HUES6 (cell line): Measurements from ENCODE around the gene C10orf67.
"Not testable (repeated sequence)": the region's sequence is repeated elsewhere in the genome, so short reads cannot be mapped to it uniquely, and the experiment has no call there.

ENCODE experiments used
- H3K27ac ChIP-seq: 2 replicates; pipeline ENCODE4 v1.7.0; 2013; ENCODE audit warnings: low read depth, mild to moderate bottlenecking, low read length, inconsistent platforms
- H3K27me3 ChIP-seq: 2 replicates; pipeline ENCODE4 v1.6.1; 2013; ENCODE audit warnings: low read length; ENCODE audit not compliant: control insufficient read depth, insufficient read depth
- H3K36me3 ChIP-seq: 2 replicates; pipeline ENCODE4 v1.6.1; 2013; ENCODE audit warnings: low read length; ENCODE audit not compliant: control insufficient read depth, insufficient read depth
- H3K4me1 ChIP-seq: 2 replicates; pipeline ENCODE4 v1.6.1; 2013; ENCODE audit warnings: low read length; ENCODE audit not compliant: control insufficient read depth, insufficient read depth
- H3K4me3 ChIP-seq: 2 replicates; pipeline ENCODE4 v1.5.1; 2013; ENCODE audit warnings: low read depth, low read length
- H3K9ac ChIP-seq: one replicate; pipeline ENCODE4 v1.6.1; 2013; ENCODE audit warnings: mild to moderate bottlenecking, low read length
- H3K9me3 ChIP-seq: 2 replicates; pipeline ENCODE4 v1.6.1; 2013; ENCODE audit warnings: low read depth, low read length; ENCODE audit not compliant: control insufficient read depth, insufficient read depth

Gene C10orf67

DNA sequence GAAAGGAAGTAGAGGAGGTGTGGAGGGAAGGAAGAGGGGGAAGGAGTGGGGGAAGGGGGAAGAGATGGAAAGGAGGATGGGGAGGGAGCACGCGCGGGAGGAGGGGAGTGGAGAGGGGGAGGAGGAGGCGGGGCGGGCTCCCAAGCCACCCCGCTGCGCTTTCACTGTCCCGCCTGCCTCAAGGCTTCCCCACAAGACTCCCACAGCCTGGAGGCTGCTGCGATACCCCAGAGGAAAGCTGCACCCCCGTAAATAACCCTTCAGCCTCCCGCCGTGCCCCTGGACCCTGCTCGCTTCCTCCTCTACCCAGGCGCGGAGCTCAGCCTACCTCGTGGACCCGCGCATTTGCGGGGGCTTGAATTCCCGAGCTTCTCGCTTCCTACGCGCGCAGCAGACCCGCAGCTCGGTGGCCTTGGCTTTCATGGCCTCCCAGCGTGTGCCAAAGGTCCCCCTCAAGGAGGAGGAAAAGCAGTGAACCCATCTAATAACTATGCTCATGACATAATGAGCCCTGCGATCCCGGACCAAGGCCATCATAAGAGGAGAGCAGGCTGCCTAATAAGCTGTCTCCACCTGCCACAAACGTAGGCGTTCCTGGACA is at the start of gene C10orf67:
C10orf67 (minus strand) TSS at position 557 of the 601 bp plus-strand sequence; CDS start at position 534, 23 bp downstream.
- H3K4me3 ChIP-seq, result peak within 1 kb of the TSS; percentile 90
- H3K9ac ChIP-seq, result peak within 1 kb of the TSS; percentile 53
- H3K27ac ChIP-seq, result no peak within 1 kb of the TSS
- H3K27me3 ChIP-seq, result peaks cover 36% of the 10 kb centered on the region
- H3K4me1 ChIP-seq, result peaks cover 6% of the 10 kb centered on the region; the same call in 1 of the 2 replicates
- H3K9me3 ChIP-seq, result no peaks in the 10 kb centered on the region
- H3K36me3 ChIP-seq, result no peaks in the 10 kb centered on the region

DNA sequence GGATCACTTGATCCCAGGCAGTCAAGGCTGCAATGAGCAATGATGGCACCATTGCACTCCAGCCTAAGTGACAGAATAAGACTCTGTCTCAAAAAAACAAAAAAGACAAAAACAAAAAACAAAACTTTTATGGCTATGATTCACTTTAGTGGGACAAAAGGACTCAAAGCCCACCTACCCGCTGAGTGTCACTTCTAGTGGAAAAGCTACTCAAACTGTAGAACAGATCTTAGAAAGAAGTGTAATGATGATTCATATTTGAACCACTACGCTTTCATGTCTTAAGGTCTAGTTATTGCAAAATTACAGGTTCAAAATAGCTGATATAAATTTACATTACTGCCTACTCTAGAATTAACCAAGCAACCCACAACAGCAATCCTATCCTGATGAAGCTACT is 47.2 kb upstream of the C10orf67 start:
- Histone ChIP-seq H3K4me1 (no peaks in the 10 kb centered on the region), H3K4me3 (no peak overlapping the region), H3K27ac (no peak overlapping the region), H3K9ac (no peak overlapping the region), H3K36me3 (no peaks in the 10 kb centered on the region), H3K9me3 (no peaks in the 10 kb centered on the region), H3K27me3 (no peaks in the 10 kb centered on the region)

DNA sequence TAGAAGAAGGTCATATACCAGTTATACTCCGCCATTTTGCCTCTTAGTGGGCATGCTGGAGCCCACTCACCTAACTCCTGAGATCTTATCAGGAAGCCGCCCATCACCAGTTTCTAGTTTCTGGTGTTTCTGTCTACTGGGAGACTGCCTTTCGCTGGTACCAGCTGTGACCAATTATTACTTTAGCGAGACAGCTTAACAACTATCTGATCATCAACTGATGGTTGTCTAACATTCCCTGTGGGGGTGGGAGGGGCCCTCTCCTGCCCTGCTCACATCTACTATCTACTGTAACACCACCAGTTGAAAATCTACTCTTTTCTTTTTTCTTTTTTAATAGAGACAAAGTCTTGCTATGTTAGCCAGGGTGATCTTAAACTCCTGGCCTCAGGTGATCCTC is 46.2 kb upstream of the C10orf67 start:
- no peak overlapping the region for H3K9ac ChIP-seq
- H3K27me3 ChIP-seq, result no peaks in the 10 kb centered on the region
- no peaks in the 10 kb centered on the region for H3K36me3 ChIP-seq
- no peak overlapping the region for H3K27ac ChIP-seq
- H3K9me3 ChIP-seq, result no peaks in the 10 kb centered on the region
- no peak overlapping the region for H3K4me3 ChIP-seq
- H3K4me1 ChIP-seq, result no peaks in the 10 kb centered on the region

GRCh38 chr10:23390408-23390807 is 45.8 kb upstream of the C10orf67 start:
- not testable (repeated sequence) for H3K27ac ChIP-seq, H3K4me1 ChIP-seq, H3K4me3 ChIP-seq, H3K36me3 ChIP-seq, H3K27me3 ChIP-seq, H3K9ac ChIP-seq, H3K9me3 ChIP-seq

DNA sequence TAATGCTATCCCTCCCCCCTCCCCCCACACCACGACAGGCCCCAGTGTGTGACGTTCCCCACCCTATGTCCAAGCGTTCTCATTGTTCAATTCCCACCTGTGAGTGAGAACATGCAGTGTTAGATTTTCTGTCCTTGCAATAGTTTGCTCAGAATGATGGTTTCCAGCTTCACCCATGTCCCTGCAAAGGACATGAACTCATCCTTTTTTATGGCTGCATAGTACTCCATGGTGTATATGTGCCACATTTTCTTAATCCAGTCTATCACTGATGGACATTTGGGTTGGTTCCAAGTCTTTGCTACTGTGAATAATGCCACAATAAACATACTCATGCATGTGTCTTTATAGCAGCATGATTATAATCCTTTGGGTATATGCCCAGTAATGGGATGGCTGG is 42.9 kb upstream of the C10orf67 start:
- not testable (repeated sequence) for H3K9me3 ChIP-seq, H3K9ac ChIP-seq, H3K27ac ChIP-seq, H3K4me3 ChIP-seq, H3K36me3 ChIP-seq, H3K4me1 ChIP-seq, H3K27me3 ChIP-seq

GRCh38 chr10:23386052-23386451 is 41.5 kb upstream of the C10orf67 start:
- H3K9ac ChIP-seq, result no peak overlapping the region
- no peaks in the 10 kb centered on the region for H3K4me1 ChIP-seq
- no peaks in the 10 kb centered on the region for H3K9me3 ChIP-seq
- no peaks in the 10 kb centered on the region for H3K27me3 ChIP-seq
- H3K4me3 ChIP-seq, result no peak overlapping the region
- no peaks in the 10 kb centered on the region for H3K36me3 ChIP-seq
- H3K27ac ChIP-seq, result no peak overlapping the region

DNA sequence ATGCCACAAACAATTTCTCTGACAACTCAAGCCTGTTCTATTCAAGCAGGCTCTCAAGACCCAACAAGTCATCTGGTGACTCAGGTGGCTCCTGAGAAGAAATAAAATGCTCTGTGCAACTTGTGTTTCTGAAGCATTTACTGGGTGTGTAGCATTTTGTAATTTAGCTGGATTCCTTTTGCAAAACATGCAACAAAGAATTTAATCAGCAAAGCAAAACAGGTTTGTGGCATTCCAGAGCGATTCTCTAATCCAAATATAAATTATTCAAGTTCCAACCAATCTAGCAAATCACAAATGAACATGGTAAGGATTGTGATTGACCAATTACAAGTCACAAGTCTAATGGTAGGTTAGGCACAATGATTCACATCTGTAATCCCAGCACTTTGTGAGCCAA is 39.8 kb upstream of the C10orf67 start:
- Histone ChIP-seq H3K4me1 (no peaks in the 10 kb centered on the region), H3K36me3 (no peaks in the 10 kb centered on the region), H3K27ac (no peak overlapping the region), H3K27me3 (no peaks in the 10 kb centered on the region), H3K4me3 (no peak overlapping the region), H3K9ac (no peak overlapping the region), H3K9me3 (no peaks in the 10 kb centered on the region)

DNA sequence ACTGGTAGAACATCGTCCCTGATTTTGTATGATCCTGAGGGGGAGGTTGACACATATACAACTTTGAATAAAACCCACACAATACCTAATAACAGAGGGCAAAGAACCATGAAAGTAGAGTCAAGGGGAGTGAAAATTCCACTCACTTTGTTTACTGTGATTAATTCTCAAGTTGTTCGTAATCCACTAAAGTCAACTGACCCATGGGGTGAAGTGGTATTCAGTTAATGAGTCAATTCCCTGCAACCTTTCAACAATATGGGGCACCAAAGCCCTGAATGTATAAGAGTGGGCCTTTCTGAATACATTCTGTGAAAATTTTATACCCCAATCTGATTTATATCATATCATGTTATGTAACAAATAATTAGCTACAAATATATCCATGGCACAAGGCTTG is 39.0 kb upstream of the C10orf67 start:
- H3K9ac ChIP-seq, result no peak overlapping the region
- no peak overlapping the region for H3K4me3 ChIP-seq
- no peak overlapping the region for H3K27ac ChIP-seq

GRCh38 chr10:23381298-23382040 is 36.9 kb upstream of the C10orf67 start:
- Histone ChIP-seq H3K36me3 (no peaks in the 10 kb centered on the region), H3K9me3 (no peaks in the 10 kb centered on the region), H3K27ac (no peak overlapping the region), H3K9ac (no peak overlapping the region), H3K4me3 (no peak overlapping the region), H3K27me3 (no peaks in the 10 kb centered on the region), H3K4me1 (no peaks in the 10 kb centered on the region)

More for the DNA sequence above, 39.0 kb upstream of the C10orf67 start:
- no peaks in the 10 kb centered on the region for H3K36me3 ChIP-seq
- H3K4me1 ChIP-seq, result no peaks in the 10 kb centered on the region
- no peaks in the 10 kb centered on the region for H3K27me3 ChIP-seq
- H3K9me3 ChIP-seq, result no peaks in the 10 kb centered on the region

DNA sequence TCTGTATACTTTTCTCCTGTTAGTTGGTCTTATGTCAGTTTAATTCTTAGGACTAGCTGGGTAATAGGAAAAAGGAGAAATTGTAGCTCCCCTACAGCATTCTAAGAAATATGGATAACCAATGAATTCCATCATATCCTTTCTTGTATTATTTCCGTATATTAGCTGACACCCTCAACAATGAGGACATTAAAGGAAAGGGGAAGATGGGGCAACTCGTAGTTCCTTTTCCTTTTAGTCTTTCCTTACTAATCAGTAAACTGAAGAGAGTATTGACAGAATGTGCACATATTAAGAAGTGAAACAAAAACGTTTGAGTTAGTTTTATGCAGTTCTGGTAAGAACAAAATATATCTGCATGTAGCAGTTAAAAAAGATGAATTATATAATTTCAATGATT is 35.1 kb upstream of the C10orf67 start:
- no peak overlapping the region for H3K4me3 ChIP-seq
- H3K9ac ChIP-seq, result no peak overlapping the region
- no peaks in the 10 kb centered on the region for H3K36me3 ChIP-seq
- H3K4me1 ChIP-seq, result no peaks in the 10 kb centered on the region
- H3K27me3 ChIP-seq, result no peaks in the 10 kb centered on the region
- no peak overlapping the region for H3K27ac ChIP-seq
- no peaks in the 10 kb centered on the region for H3K9me3 ChIP-seq

DNA sequence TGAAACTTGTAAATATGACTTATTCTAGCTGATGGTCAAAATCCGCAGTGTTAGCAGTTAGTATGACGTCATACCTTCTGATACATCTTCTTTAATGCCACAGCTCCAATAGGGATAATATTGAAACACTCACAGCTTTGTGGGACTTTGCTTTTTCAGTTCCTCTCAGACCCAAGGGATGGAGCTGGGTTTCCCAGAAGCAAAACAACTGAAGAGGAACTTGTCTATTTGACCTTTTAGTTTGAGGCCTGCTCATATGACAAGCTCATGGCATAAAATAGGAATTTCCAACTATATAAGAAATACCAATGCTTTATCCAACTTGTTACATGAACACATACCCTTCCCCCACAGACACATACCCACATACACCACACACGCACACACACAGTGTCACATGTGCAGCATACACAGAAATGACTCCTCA is 31.6 kb upstream of the C10orf67 start:
- H3K9ac ChIP-seq, result no peak overlapping the region
- no peak overlapping the region for H3K27ac ChIP-seq
- H3K27me3 ChIP-seq, result no peaks in the 10 kb centered on the region
- no peak overlapping the region for H3K4me3 ChIP-seq
- no peaks in the 10 kb centered on the region for H3K36me3 ChIP-seq
- no peaks in the 10 kb centered on the region for H3K9me3 ChIP-seq
- H3K4me1 ChIP-seq, result no peaks in the 10 kb centered on the region
